ENCODE measurements around the gene SMIM45.
A peak's percentile ranks its signal among the peaks of the same experiment; 100 is the strongest.

SMIM45 gene

DNA sequence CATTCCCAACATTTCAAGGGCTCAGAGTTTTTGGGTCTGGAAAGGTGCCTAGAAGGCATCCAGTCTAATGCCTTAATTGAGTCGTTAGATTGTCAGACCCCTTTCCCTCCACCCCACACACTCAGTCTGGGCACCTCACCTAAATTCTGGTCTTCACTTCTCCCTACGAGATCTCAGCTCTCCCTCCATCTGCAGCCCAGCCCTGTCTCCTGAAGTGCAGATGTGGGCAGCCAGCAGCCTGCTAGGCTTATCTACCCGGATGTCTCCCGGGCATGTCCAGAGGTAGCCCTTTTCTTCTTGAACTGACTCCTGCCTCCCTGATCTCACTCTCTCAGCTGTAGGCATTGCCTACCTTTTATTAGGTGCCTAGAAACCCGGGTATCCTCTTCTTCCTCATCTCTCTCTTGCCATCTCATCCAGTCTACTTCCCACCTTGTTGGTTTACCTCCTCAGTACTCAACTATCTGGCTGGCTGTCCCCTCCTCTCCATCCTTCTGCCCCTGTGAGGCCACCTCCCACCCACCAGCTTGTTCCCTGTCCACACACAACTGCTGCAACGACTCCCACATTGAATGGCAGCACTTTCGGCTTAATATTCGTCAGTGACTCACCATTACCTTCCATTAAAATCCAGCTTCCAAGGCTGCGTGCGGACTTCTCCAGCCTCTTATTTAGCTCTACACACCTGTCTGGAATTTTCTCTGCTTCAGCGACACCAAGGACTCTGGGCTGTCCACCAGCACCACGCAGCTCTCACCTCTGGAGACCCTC is 23.5 kb downstream of the SMIM45 start:
- H3K4me1 ChIP-seq (ENCODE audit: control insufficient read depth, insufficient read depth, low read length) = peaks cover 3% of the 10 kb centered on the region; the same call in 1 of the 2 replicates
- no peak overlapping the region for H3K4me3 ChIP-seq (ENCODE audit: low read depth, low read length)
- ChIA-PET CTCF (interaction anchor here (0.6 to 1.9 kb wide), 4 partner anchors 9 to 229 kb away, joined by 4 to 6 read pairs (median 4); no protein-coding TSS in a partner anchor), POLR2A (interaction anchor here (0.6 to 1.2 kb wide), 2 partner anchors 29 to 1047 kb away, joined by 3 to 4 read pairs; partner anchors contain the start of gene CENPM)
- no peaks in the 10 kb centered on the region for H3K36me3 ChIP-seq (ENCODE audit: control insufficient read depth in 2 of 2, insufficient read depth in 1 of 2, low read length in 2 of 2)
- TF ChIP-seq ZNF223 (tag by site-specific recombination; IDR thresholded peaks at IDR 0.05) (no peak), PRDM1 (tag by site-specific recombination; IDR thresholded peaks at IDR 0.05) (peak; percentile 63), ZFHX2 (tag by site-specific recombination; conservative IDR thresholded peaks at IDR 0.05) (peak; percentile 91), ZBTB17 (tag by site-specific recombination; IDR thresholded peaks at IDR 0.05) (0 out of 2 replicates have a peak, but pooled peaks have one; percentile 24), ZBTB8A (tag by site-specific recombination; IDR thresholded peaks at IDR 0.05) (peak; percentile 46; the same call in 1 of the 2 replicates), EGR2 (tag by site-specific recombination; IDR thresholded peaks at IDR 0.05; ENCODE audit: low read depth) (peak; percentile 91), ZNF335 (tag by site-specific recombination; conservative IDR thresholded peaks at IDR 0.05) (peak; percentile 55), GLIS1 (tag by site-specific recombination; IDR thresholded peaks at IDR 0.05) (peak; percentile 71), YY2 (tag by site-specific recombination; IDR thresholded peaks at IDR 0.05) (peak; percentile 57), ZNF169 (tag by site-specific recombination; IDR thresholded peaks at IDR 0.05) (0 out of 2 replicates have a peak, but pooled peaks have one; percentile 70), ZNF174 (tag by site-specific recombination; IDR thresholded peaks at IDR 0.05) (no peak), ZNF366 (tag by site-specific recombination; conservative IDR thresholded peaks at IDR 0.05) (0 out of 2 replicates have a peak, but pooled peaks have one; percentile 7)
- TF ChIP-seq, protein P1, sequence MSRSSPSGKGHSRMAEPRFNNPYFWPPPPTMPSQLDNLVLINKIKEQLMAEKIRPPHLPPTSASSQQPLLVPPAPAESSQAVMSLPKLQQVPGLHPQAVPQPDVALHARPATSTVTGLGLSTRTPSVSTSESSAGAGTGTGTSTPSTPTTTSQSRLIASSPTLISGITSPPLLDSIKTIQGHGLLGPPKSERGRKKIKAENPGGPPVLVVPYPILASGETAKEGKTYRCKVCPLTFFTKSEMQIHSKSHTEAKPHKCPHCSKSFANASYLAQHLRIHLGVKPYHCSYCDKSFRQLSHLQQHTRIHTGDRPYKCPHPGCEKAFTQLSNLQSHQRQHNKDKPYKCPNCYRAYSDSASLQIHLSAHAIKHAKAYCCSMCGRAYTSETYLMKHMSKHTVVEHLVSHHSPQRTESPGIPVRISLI (tag by site-specific recombination; IDR thresholded peaks at IDR 0.05) = no peak
- H3K27ac ChIP-seq (ENCODE audit: extremely low read depth, low read depth, low read length) = no peak overlapping the region
- no peaks in the 10 kb centered on the region for H3K9me3 ChIP-seq (ENCODE audit: control insufficient read depth, insufficient read depth, low read depth, low read length)

DNA sequence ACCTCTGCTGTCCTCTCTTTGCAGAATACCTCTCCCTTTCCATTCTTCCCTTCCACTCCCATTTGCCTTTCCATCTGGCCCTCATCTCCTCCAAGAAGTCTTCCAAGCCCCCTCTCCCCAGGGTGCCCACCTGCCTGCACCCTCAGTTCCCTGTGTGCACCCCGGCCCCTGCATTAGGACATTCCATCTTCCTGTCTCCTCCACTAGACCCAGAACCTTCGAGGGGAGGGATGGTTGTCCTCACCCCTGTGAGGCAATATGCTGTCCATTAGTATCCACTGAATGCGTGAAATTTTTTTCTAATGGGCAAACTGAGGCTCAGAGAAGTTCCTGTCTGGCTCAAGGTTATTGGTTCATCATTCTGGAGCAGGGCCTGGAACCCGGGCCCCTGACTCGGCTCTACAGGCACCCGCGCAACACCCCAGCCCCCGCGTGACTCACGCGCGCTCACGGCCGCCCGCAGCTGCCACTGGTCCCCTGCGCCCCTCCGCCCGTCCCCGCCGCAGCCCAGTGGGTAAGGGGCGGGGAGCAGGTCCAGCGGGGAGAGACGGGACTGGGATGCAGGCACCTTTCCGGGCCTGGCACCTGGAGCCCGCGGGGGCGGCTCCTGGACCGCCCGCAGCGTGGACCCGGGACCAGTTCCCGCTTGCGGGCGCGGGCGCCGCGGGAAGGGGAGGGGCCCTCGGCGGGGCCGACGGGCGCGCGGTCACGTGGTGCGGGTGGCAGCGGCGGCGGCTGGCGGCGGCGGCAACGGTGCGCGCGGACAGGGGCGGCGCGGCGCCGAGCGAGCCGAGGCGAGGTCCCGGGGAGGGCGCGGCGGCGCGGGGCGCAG is 24.3 kb downstream of the SMIM45 start:
- no peaks in the 10 kb centered on the region for H3K9me3 ChIP-seq (ENCODE audit: control insufficient read depth, insufficient read depth, low read depth, low read length)
- peaks cover 3% of the 10 kb centered on the region; the same call in 1 of the 2 replicates for H3K4me1 ChIP-seq (ENCODE audit: control insufficient read depth, insufficient read depth, low read length)
- ChIA-PET POLR2A (no interaction called here), CTCF (interaction anchor here (1.9 kb wide), 1 partner anchor 10 kb away, joined by 5 read pairs; no protein-coding TSS in a partner anchor)
- H3K27ac ChIP-seq (ENCODE audit: extremely low read depth, low read depth, low read length) = no peak overlapping the region; the same call in 1 of the 2 replicates
- H3K36me3 ChIP-seq (ENCODE audit: control insufficient read depth in 2 of 2, insufficient read depth in 1 of 2, low read length in 2 of 2) = no peaks in the 10 kb centered on the region
- peak overlapping the region; percentile 46 for H3K4me3 ChIP-seq (ENCODE audit: low read depth, low read length)
- TF ChIP-seq, protein P2, sequence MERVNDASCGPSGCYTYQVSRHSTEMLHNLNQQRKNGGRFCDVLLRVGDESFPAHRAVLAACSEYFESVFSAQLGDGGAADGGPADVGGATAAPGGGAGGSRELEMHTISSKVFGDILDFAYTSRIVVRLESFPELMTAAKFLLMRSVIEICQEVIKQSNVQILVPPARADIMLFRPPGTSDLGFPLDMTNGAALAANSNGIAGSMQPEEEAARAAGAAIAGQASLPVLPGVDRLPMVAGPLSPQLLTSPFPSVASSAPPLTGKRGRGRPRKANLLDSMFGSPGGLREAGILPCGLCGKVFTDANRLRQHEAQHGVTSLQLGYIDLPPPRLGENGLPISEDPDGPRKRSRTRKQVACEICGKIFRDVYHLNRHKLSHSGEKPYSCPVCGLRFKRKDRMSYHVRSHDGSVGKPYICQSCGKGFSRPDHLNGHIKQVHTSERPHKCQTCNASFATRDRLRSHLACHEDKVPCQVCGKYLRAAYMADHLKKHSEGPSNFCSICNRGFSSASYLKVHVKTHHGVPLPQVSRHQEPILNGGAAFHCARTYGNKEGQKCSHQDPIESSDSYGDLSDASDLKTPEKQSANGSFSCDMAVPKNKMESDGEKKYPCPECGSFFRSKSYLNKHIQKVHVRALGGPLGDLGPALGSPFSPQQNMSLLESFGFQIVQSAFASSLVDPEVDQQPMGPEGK (tag by site-specific recombination; IDR thresholded peaks at IDR 0.05) = peak; percentile 90
- TF ChIP-seq ZNF629 (tag by site-specific recombination; IDR thresholded peaks at IDR 0.05) (0 out of 2 replicates have a peak, but pooled peaks have one; percentile 13), ZBTB20 (tag by site-specific recombination; IDR thresholded peaks at IDR 0.05) (peak; percentile 93), ZBTB7A (tag by site-specific recombination; IDR thresholded peaks at IDR 0.05; ENCODE audit: low read depth) (no peak), ZNF292 (tag by site-specific recombination; IDR thresholded peaks at IDR 0.05; ENCODE audit: borderline replicate concordance, low read depth) (no peak), ZNF24 (tag by site-specific recombination; IDR thresholded peaks at IDR 0.05) (0 out of 2 replicates have a peak, but pooled peaks have one; percentile 20)
- TF ChIP-seq, protein P3, sequence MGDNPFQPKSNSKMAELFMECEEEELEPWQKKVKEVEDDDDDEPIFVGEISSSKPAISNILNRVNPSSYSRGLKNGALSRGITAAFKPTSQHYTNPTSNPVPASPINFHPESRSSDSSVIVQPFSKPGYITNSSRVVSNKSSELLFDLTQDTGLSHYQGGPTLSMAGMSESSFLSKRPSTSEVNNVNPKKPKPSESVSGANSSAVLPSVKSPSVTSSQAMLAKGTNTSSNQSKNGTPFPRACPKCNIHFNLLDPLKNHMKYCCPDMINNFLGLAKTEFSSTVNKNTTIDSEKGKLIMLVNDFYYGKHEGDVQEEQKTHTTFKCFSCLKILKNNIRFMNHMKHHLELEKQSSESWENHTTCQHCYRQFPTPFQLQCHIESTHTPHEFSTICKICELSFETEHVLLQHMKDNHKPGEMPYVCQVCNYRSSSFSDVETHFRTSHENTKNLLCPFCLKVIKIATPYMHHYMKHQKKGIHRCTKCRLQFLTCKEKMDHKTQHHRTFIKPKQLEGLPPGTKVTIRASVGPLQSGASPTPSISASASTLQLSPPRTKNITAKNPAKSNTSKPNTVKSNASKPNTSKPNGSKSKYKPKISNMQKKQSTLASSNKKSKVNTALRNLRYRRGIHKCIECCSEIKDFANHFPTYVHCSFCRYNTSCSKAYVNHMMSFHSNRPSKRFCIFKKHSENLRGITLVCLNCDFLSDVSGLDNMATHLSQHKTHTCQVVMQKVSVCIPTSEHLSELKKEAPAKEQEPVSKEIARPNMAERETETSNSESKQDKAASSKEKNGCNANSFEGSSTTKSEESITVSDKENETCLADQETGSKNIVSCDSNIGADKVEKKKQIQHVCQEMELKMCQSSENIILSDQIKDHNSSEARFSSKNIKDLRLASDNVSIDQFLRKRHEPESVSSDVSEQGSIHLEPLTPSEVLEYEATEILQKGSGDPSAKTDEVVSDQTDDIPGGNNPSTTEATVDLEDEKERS (tag by site-specific recombination; IDR thresholded peaks at IDR 0.05) = no peak
- TF ChIP-seq, protein P4, sequence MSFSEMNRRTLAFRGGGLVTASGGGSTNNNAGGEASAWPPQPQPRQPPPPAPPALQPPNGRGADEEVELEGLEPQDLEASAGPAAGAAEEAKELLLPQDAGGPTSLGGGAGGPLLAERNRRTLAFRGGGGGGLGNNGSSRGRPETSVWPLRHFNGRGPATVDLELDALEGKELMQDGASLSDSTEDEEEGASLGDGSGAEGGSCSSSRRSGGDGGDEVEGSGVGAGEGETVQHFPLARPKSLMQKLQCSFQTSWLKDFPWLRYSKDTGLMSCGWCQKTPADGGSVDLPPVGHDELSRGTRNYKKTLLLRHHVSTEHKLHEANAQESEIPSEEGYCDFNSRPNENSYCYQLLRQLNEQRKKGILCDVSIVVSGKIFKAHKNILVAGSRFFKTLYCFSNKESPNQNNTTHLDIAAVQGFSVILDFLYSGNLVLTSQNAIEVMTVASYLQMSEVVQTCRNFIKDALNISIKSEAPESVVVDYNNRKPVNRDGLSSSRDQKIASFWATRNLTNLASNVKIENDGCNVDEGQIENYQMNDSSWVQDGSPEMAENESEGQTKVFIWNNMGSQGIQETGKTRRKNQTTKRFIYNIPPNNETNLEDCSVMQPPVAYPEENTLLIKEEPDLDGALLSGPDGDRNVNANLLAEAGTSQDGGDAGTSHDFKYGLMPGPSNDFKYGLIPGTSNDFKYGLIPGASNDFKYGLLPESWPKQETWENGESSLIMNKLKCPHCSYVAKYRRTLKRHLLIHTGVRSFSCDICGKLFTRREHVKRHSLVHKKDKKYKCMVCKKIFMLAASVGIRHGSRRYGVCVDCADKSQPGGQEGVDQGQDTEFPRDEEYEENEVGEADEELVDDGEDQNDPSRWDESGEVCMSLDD (tag by site-specific recombination; IDR thresholded peaks at IDR 0.05) = 0 out of 2 replicates have a peak, but pooled peaks have one; percentile 22
- TF ChIP-seq, protein P5, sequence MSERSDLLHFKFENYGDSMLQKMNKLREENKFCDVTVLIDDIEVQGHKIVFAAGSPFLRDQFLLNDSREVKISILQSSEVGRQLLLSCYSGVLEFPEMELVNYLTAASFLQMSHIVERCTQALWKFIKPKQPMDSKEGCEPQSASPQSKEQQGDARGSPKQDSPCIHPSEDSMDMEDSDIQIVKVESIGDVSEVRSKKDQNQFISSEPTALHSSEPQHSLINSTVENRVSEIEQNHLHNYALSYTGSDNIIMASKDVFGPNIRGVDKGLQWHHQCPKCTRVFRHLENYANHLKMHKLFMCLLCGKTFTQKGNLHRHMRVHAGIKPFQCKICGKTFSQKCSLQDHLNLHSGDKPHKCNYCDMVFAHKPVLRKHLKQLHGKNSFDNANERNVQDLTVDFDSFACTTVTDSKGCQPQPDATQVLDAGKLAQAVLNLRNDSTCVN (tag by site-specific recombination; optimal IDR thresholded peaks at IDR 0.05) = peak; percentile 85
